NCI-H526 treated with DMSO at 0.1 percent for 48 hours (cell line): ENCODE results near the gene ACO1.

Experiments used
- DNase-seq: peaks from one replicate; lab custom pipeline; 2025; lab: John Stamatoyannopoulos, UW

Gene ACO1

GRCh38 chr9:32487981-32488380, 103.5 kb downstream of the ACO1 start:
- DNase-seq = no peak

- no peak for DNase-seq
Observed at GRCh38 chr9:32490601-32491000, 106.2 kb downstream of the ACO1 start.

GRCh38 chr9:32497921-32498320, 113.5 kb downstream of the ACO1 start:
- no peak for DNase-seq

- DNase-seq = no peak
Observed at GRCh38 chr9:32500768-32501167, 116.3 kb downstream of the ACO1 start.

- peak; percentile 98 for DNase-seq
Observed at GRCh38 chr9:32501868-32502267, 117.4 kb downstream of the ACO1 start.

- DNase-seq = peak; percentile 65
Observed at GRCh38 chr9:32502464-32502863, 118.0 kb downstream of the ACO1 start.

GRCh38 chr9:32503008-32503407, 118.6 kb downstream of the ACO1 start:
- DNase-seq = peak; percentile 95
